Fibroblast of the aortic adventitia (primary cell): ENCODE results near the gene LRIT1. TPM values are rescaled to one million over a fixed set of nuclear protein-coding genes. Genes with fewer than 3 reads are reported as not detected.

Source experiments
- DNase-seq: peaks from one replicate; pipeline ENCODE4 v3.0.0-alpha.2; 2010; ENCODE audit warnings: low read depth
- H3K4me3 ChIP-seq: 2 replicates; pipeline ENCODE4 v1.5.1; 2011; ENCODE audit warnings: low read depth, mild to moderate bottlenecking, control low read depth, low read length, moderate library complexity
- CTCF ChIP-seq: IDR thresholded peaks from 2 replicates; pipeline ENCODE4 v1.5.1; 2011; ENCODE audit warnings: mild to moderate bottlenecking, low read length, control low read depth, inconsistent platforms; ENCODE audit not compliant: insufficient read depth
- total RNA-seq: library from RNA; depleted of rRNA; stranded (reverse); fragments of >200 nt; gene quantifications from 2 replicates; pipeline ENCODE4 v1.2.3, GENCODE V29; 2012; ENCODE audit warnings: low replicate concordance

LRIT1 gene
- total RNA-seq, 1 donor, result not detected

- DNase-seq, result no peak
- no peak for TF ChIP-seq CTCF
- no peak overlapping the region for H3K4me3 ChIP-seq
Measured at GRCh38 chr10:84254552-84255478, 13.5 kb upstream of the LRIT1 start.

- TF ChIP-seq CTCF, result no peak
- no peak for DNase-seq
- no peak overlapping the region for H3K4me3 ChIP-seq
Measured at GRCh38 chr10:84248794-84249193, 7.4 kb upstream of the LRIT1 start.

GRCh38 chr10:84247496-84247895 is 6.2 kb upstream of the LRIT1 start:
- no peak for DNase-seq
- H3K4me3 ChIP-seq, result no peak overlapping the region
- no peak for TF ChIP-seq CTCF

- TF ChIP-seq CTCF, result no peak
- no peak for DNase-seq
- H3K4me3 ChIP-seq, result no peak within 1 kb of the TSS
Measured at GRCh38 chr10:84244651-84245270, 3.4 kb upstream of the LRIT1 start, which contains the start of gene RGR. TSS of gene RGR (plus strand) at chr10:84245053. CDS start at chr10:84245091, 38 bp downstream.

GRCh38 chr10:84243759-84244158 is 2.4 kb upstream of the LRIT1 start:
- TF ChIP-seq CTCF, result no peak
- no peak overlapping the region for H3K4me3 ChIP-seq
- DNase-seq, result no peak

GRCh38 chr10:84238909-84239308 is 2.4 kb downstream of the LRIT1 start:
- no peak for DNase-seq
- TF ChIP-seq CTCF, result no peak
- no peak overlapping the region for H3K4me3 ChIP-seq
